HUES64 (cell line): ENCODE data around the gene DIPK1C.

Experiments
- H3K27ac ChIP-seq: 2 replicates; pipeline ENCODE4 v1.7.0; 2013; ENCODE audit warnings: low read depth, low read length, inconsistent platforms
- H3K27me3 ChIP-seq: 2 replicates; pipeline ENCODE4 v1.6.1; 2013; ENCODE audit warnings: mild to moderate bottlenecking, low read length; ENCODE audit not compliant: insufficient read depth
- H3K36me3 ChIP-seq: 2 replicates; pipeline ENCODE4 v1.6.1; 2013; ENCODE audit warnings: mild to moderate bottlenecking, low read length; ENCODE audit not compliant: insufficient read depth
- H3K4me1 ChIP-seq: 2 replicates; pipeline ENCODE4 v1.6.1; 2013; ENCODE audit warnings: mild to moderate bottlenecking, low read length, moderate library complexity; ENCODE audit not compliant: insufficient read depth
- H3K4me3 ChIP-seq: 2 replicates; pipeline ENCODE4 v1.5.1; 2013; ENCODE audit warnings: mild to moderate bottlenecking, low read length, moderate library complexity
- H3K9ac ChIP-seq: 2 replicates; pipeline ENCODE4 v1.6.1; 2013; ENCODE audit warnings: mild to moderate bottlenecking, low read depth, low read length
- H3K9me3 ChIP-seq: 2 replicates; pipeline ENCODE4 v1.6.1; 2013; ENCODE audit warnings: low read depth, low read length; ENCODE audit not compliant: insufficient read depth
- WGBS: fragments of 150-250, 120-280 bp; methylation state at CpG from one replicate; pipeline ENCODE4 v1.1.7; 2013; ENCODE audit warnings: missing lambda C conversion rate; 5-methylcytosine and 5-hydroxymethylcytosine counted together

The DIPK1C gene

DNA sequence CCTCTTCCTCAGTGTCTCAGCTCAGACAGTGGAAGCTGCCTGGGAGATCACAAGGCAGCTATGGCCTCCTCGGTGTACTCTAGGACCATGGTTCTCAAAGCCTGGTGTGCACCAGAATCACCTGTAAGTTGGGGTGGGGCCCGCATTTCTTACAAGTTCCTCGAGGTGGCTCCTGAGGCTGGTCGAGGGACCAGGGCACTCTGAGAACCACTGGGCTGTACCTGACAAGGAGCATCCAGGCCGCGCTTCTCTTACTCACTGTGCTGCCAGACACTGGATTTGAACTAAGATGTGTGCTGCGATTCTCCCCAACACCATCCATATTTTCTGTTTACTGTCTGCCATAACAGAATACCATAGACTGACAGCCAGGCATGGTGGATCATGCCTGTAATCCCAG, 59.5 kb downstream of the DIPK1C start:
- H3K9me3 ChIP-seq: no peaks in the 10 kb centered on the region
- WGBS: 93% methylated on average over 7 of the region's 7 CpGs
- no peaks in the 10 kb centered on the region for H3K36me3 ChIP-seq
- no peaks in the 10 kb centered on the region for H3K4me1 ChIP-seq
- no peak overlapping the region for H3K27ac ChIP-seq
- no peak overlapping the region for H3K9ac ChIP-seq
- no peak overlapping the region for H3K4me3 ChIP-seq
- no peaks in the 10 kb centered on the region for H3K27me3 ChIP-seq

DNA sequence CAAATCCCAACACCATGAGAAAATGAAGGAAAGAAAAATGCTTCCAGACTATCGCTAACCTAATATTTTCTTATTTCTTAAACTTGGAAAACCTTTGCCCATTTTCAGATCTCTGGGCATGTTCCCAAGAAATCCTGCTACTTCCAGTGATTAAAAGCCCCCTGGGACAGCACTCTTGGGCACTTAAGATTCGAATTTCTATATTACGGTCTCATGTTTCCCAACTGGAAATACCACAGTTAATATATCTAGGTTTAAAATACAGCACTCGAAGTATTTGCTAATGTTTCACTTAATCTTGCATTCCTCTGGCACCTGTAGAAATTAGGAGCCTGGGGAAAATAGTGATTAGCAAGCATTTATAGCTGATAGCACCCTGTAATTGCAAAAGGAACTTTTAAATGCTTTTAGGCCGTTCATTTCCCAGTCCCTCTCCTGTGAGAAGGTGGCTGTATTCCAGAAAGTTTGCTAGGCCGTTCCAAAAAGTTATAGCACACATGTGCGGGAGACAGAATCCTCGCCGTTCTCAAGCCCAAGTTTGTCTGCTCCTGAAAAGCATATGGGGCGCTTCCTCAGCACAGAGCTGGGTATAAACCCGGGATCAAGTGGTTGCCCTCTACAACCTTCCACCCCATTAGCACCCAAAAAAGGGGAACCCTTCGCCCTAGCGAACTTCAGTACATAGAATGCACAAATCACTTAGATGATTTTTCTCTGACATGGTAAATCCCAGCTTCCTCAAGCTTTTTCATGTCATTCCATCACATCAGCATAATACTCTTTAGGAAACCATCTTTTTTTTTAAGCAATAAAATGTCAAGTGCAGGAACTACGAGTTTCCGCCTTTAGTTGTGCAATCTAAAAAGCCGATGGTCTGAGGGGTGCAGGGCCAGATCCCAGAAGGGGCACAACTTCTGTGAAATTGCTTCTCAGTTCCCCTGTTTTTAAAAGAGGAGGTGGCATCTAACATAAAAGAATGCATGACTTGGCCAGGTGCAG, 60.6 kb downstream of the DIPK1C start:
- H3K27ac ChIP-seq: no peak overlapping the region
- no peak overlapping the region for H3K9ac ChIP-seq
- H3K36me3 ChIP-seq: no peaks in the 10 kb centered on the region
- H3K9me3 ChIP-seq: no peaks in the 10 kb centered on the region
- WGBS: 91% methylated on average over 16 of the region's 16 CpGs
- H3K4me1 ChIP-seq: no peaks in the 10 kb centered on the region
- no peaks in the 10 kb centered on the region; the same call in 1 of the 2 replicates for H3K27me3 ChIP-seq
- H3K4me3 ChIP-seq: no peak overlapping the region

DNA sequence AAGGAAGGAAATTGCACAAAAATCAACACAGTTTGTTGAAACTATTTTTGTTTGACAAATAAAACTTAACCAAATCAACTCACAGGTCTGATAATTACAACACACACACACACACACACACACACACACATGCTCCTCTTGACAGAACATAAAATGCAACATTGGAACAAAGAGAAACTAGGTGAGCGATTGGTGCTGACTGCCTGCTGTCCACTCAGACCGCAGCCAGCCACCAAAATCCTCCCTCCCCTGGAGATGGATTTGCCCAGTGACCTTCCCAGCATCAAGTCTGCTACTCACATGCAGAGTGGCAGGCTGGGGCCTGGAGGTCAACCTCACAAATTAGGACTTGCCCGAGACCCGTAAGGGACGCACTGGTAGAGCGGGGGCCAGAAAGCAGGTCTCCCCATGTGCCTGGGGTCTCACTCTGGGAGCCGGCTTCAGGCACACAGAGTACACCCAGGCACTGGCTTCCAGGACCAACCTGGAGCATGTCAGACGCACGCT, 61.4 kb downstream of the DIPK1C start:
- Histone ChIP-seq H3K9me3 (no peaks in the 10 kb centered on the region), H3K27ac (no peak overlapping the region), H3K4me1 (no peaks in the 10 kb centered on the region), H3K9ac (no peak overlapping the region), H3K36me3 (no peaks in the 10 kb centered on the region), H3K4me3 (no peak overlapping the region), H3K27me3 (no peaks in the 10 kb centered on the region; the same call in 1 of the 2 replicates)
- 77% methylated on average over 9 of the region's 9 CpGs for WGBS

DNA sequence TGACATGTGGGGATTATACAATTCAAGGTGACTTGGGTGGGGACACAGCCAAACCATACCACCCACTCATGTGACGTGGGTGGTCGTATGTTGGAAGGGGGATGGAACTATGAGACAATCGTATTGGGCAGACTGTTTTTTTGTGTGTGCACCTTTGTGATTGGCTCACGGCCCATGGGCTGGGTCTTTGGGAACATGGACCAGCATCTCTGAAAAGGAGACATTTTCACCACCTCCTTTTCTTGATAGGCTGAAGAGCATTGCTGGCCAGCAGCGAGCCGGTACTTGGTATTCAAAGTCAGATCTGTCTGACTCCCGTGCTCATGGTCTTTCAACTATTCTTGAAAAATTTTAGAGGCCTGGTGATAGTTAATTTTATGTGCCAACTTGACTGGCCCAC, 62.1 kb downstream of the DIPK1C start:
- 92% methylated on average over 7 of the region's 7 CpGs for WGBS

DNA sequence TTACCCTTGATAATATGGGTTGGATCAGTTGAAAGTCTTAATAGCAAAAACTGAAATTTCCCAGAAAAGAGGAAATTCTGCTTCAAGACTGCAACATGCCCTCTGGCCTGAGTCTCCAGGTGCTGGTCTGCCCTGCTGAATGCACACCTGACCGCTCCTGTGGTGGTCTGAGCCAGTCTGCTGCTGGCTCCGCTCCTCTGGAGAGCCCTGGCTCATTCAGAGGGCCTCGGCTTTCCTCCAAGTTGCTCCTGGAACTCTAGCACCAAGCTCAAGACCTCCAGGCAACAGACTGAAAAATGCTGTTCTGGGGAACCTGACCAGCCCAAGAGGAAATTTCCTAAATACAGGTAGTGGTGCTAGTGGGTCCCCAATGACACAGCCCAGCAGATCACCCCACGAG, 64.8 kb downstream of the DIPK1C start:
- Histone ChIP-seq H3K4me1 (no peaks in the 10 kb centered on the region), H3K9me3 (no peaks in the 10 kb centered on the region), H3K9ac (no peak overlapping the region), H3K27me3 (no peaks in the 10 kb centered on the region; the same call in 1 of the 2 replicates), H3K27ac (no peak overlapping the region), H3K4me3 (no peak overlapping the region), H3K36me3 (no peaks in the 10 kb centered on the region)
- WGBS: 92% methylated on average over 4 of the region's 4 CpGs

More for the DNA sequence above, 62.1 kb downstream of the DIPK1C start:
- Histone ChIP-seq H3K9me3 (no peaks in the 10 kb centered on the region), H3K4me1 (no peaks in the 10 kb centered on the region), H3K27ac (no peak overlapping the region), H3K36me3 (no peaks in the 10 kb centered on the region), H3K27me3 (no peaks in the 10 kb centered on the region; the same call in 1 of the 2 replicates), H3K9ac (no peak overlapping the region), H3K4me3 (no peak overlapping the region)

DNA sequence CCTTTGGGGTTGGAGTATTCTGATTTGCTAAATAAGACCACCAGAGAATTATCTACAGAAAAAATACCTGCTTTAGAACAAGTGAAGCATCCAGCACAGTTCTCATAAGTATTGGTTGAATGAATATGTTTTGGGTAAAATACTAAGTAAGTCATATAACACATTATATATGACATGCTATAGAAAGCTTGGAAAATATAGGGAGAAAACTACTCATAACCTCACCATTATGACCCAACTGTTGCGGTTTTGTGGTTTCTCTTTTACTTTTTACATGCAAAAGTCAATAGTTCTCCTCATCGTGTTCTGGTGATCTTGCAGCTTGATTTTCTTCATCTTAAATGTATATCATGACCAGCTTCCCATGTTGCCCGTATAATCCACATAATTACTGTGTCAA, 66.2 kb downstream of the DIPK1C start:
- Histone ChIP-seq H3K9ac (no peak overlapping the region), H3K27ac (no peak overlapping the region), H3K27me3 (no peaks in the 10 kb centered on the region; the same call in 1 of the 2 replicates), H3K9me3 (no peaks in the 10 kb centered on the region), H3K4me1 (no peaks in the 10 kb centered on the region), H3K4me3 (no peak overlapping the region), H3K36me3 (no peaks in the 10 kb centered on the region)
- WGBS: 90% methylated on average over 3 of the region's 3 CpGs

DNA sequence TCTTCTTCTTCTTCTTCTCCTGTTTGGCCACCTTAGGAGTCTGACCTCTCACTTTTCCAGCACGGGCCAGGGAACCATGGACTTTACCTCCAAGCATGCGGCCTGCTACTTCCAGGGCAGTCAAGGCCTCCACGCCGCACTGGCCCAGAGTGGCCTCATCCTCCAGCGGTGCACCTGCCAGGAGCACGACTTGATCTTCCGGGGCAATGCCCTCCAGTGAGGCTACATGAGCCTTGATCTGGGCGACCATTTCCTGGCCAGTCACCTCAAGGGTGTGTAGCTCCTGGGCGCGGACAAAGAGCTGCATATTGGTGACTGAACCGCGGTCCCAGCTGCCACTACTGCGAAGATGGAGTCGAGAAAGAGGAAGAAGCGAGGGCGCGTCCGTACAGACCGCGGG, 67.1 kb downstream of the DIPK1C start:
- no peak overlapping the region for H3K27ac ChIP-seq
- H3K4me1 ChIP-seq: no peaks in the 10 kb centered on the region
- H3K9me3 ChIP-seq: no peaks in the 10 kb centered on the region
- no peaks in the 10 kb centered on the region; the same call in none of the 2 replicates for H3K27me3 ChIP-seq
- no peaks in the 10 kb centered on the region for H3K36me3 ChIP-seq
- H3K9ac ChIP-seq: no peak overlapping the region
- H3K4me3 ChIP-seq: no peak overlapping the region
- 91% methylated on average over 18 of the region's 20 CpGs for WGBS

DNA sequence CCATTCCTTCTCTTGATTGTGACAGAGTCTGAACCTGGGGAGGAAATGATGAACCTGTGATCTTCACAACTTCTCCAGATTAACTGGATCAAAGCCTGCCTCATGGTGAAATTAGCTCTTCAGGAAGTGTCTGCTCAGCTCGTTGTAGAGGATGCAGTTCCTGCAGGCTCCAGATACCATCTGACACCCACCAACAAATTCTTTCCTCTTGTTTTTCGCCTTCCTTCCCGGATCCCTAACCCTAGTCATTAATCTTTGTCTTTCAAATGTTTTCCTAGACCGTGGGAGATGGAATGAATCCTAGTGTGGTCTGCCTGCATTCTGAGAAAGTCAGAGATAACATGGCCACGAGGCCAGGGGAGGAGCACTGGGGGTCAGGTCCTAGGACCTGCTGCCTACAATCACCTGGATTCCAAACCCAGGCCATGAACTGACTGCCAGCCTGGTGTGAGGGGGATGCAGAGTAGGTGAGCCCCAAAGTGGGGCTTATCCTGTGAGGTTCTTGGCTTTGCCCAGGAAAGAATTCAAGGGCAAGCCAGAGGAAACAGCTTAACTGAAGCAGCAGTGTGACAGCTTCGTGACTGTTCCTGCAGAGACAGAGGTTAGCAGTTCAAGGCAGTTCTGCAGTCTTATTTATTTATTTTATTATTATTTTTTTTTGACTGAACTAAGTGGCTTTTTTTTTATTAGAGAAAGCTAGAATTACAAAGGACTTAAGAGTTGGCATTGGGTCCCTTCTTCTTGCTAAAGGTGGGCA, 67.8 kb downstream of the DIPK1C start:
- WGBS: 59% methylated on average over 6 of the region's 6 CpGs
- H3K9ac ChIP-seq: no peak overlapping the region
- peaks cover 3% of the 10 kb centered on the region; the same call in 1 of the 2 replicates for H3K4me1 ChIP-seq
- no peaks in the 10 kb centered on the region; the same call in none of the 2 replicates for H3K27me3 ChIP-seq
- no peaks in the 10 kb centered on the region for H3K36me3 ChIP-seq
- no peak overlapping the region for H3K27ac ChIP-seq
- no peaks in the 10 kb centered on the region for H3K9me3 ChIP-seq
- no peak overlapping the region for H3K4me3 ChIP-seq

DNA sequence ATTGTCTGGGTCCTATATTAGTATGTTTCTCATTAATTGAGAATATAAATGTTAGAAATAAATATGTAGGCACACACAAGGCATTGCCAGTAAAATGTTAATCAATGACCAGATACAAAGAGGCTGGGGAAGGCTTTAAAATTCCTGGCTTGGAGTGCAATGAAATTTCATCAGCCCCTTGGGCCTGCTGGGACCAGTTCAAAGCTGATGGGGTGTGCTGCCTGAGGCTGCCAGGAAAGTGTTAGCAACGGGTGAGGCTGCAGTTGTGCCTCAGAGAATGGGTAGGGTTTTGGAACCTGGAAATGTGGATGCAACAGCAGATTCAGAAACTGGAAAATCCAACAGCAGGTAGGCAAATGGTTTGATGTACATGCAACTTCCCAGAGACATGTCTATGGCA, 68.9 kb downstream of the DIPK1C start:
- Histone ChIP-seq H3K27me3 (no peaks in the 10 kb centered on the region; the same call in none of the 2 replicates), H3K27ac (no peak overlapping the region)
- 54% methylated on average over 1 of the region's 1 CpG for WGBS

DNA sequence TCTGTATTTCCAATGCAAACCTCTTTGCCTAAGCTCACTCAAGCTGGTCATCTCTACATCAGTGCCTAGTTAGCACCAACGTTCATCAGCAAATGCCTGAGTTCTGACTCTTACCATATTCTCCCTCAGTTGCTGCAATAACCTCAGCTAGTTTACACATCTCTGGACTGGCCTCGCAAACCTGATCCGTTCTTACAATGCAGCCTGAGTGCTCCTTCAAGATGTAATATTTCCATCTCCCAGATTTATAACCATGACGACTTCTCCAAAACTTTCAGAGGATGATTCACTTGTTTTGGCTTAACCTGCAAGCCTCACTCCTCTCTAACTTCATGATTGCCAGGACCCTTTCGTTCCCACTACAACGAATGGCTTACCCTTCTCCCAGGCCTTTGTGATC, 69.7 kb downstream of the DIPK1C start:
- Histone ChIP-seq H3K9ac (no peak overlapping the region), H3K27me3 (no peaks in the 10 kb centered on the region; the same call in none of the 2 replicates)

More for the DNA sequence above, 68.9 kb downstream of the DIPK1C start:
- Histone ChIP-seq H3K9me3 (no peaks in the 10 kb centered on the region), H3K36me3 (no peaks in the 10 kb centered on the region), H3K9ac (no peak overlapping the region), H3K4me1 (peaks cover 9% of the 10 kb centered on the region; the same call in 1 of the 2 replicates), H3K4me3 (no peak overlapping the region)

More for the DNA sequence above, 69.7 kb downstream of the DIPK1C start:
- no peak overlapping the region for H3K27ac ChIP-seq
- H3K4me1 ChIP-seq: peaks cover 9% of the 10 kb centered on the region; the same call in 1 of the 2 replicates
- no peaks in the 10 kb centered on the region for H3K36me3 ChIP-seq
- 83% methylated on average over 6 of the region's 6 CpGs for WGBS
- H3K9me3 ChIP-seq: no peaks in the 10 kb centered on the region
- no peak overlapping the region for H3K4me3 ChIP-seq
